ENCODE data around the gene CRIP2. TPM values are rescaled to one million over a fixed set of nuclear protein-coding genes. Genes with fewer than 3 reads are reported as not detected.

The CRIP2 gene
- total and polyA plus RNA-seq, 2 of the 4 experiments (the other 2 are of a cell fraction): 18.1 to 123 TPM

GRCh38 chr14:105425823-105426247, 48.8 kb upstream of the CRIP2 start:
- Histone ChIP-seq H2BK120ac (ENCODE audit: low read depth, low read length) (no peak overlapping the region), H3K4me3 (ENCODE audit: insufficient read depth, low read depth, low read length) (no peak overlapping the region), H2BK15ac (ENCODE audit: low read depth, low read length) (no peak overlapping the region), H2AFZ (replicated peaks; ENCODE audit: low read length, poor library complexity) (no peak overlapping the region), H4K5ac (ENCODE audit: low read depth, low read length) (no peak overlapping the region), H3K56ac (ENCODE audit: extremely low read depth, insufficient read depth, low read length) (no peak overlapping the region), H3K4me2 (ENCODE audit: low read depth, low read length) (no peak overlapping the region), H3K9ac (ENCODE audit: low read depth, low read length) (no peak overlapping the region), H3K23ac (ENCODE audit: low read depth, low read length) (no peak overlapping the region), H4K20me1 (ENCODE audit: insufficient read depth, low read length) (peaks cover 80% of the 10 kb centered on the region), H3K36me3 (ENCODE audit: control insufficient read depth, insufficient read depth, low read length) (peaks cover 17% of the 10 kb centered on the region), H4K8ac (ENCODE audit: low read depth in 2 of 2, low read length in 2 of 2) (no peak overlapping the region), H3K4me1 (ENCODE audit: control insufficient read depth, insufficient read depth, low read length) (peaks cover 9% of the 10 kb centered on the region), H3K9me3 (ENCODE audit: control insufficient read depth, insufficient read depth, low read length) (no peaks in the 10 kb centered on the region), H3K9me1 (ENCODE audit: insufficient read depth, low read length) (peaks cover 7% of the 10 kb centered on the region), H3K14ac (replicated peaks; ENCODE audit: low read depth, low read length) (no peak overlapping the region), H4K91ac (ENCODE audit: insufficient read depth, low read depth, low read length) (no peak overlapping the region), H2AK9ac (replicated peaks; ENCODE audit: low read depth, low read length, poor library complexity) (no peak overlapping the region), H3K79me1 (ENCODE audit: low read depth in 1 of 2, low read length in 2 of 2) (peaks cover 7 to 60% of the 10 kb centered on the region in 2 experiments), H3K18ac (ENCODE audit: low read depth, low read length) (no peak overlapping the region), H2BK20ac (ENCODE audit: low read depth, low read length) (no peak overlapping the region), H3K27me3 (ENCODE audit: control insufficient read depth, insufficient read depth, low read length) (no peaks in the 10 kb centered on the region), H3K27ac (ENCODE audit: insufficient read depth, low read length) (no peak overlapping the region), H2BK5ac (ENCODE audit: low read depth, low read length, poor library complexity, severe bottlenecking) (no peak overlapping the region), H3K4ac (ENCODE audit: low read depth, low read length) (no peak overlapping the region), H2AK5ac (ENCODE audit: low read depth, low read length) (no peak overlapping the region)
- dilution Hi-C loops (cut with HindIII; ENCODE audit: low sequenced_read_pairs, unreplicated experiment) (no loop called here), in situ Hi-C loops (cut with MboI; ENCODE audit: low sequenced_read_pairs) (no loop called here), intact Hi-C loops (cut with micrococcal nuclease) (no loop called here)
- ChIA-PET CTCF (no interaction called here), POLR2A (ENCODE audit: unreplicated experiment) (no interaction called here)
- 91% methylated on average over 9 of the region's 23 CpGs; no CpG with 5 or more reads in 1 of the 2 experiments for WGBS, 2 experiments (ENCODE audit: extremely low coverage in 2 of 2, insufficient read length in 1 of 2)
- DNase-seq: no peak
- TF ChIP-seq RCOR1 (IDR thresholded peaks at IDR 0.05; ENCODE audit: insufficient replicate concordance, low read length) (no peak), NFE2L2 (IDR thresholded peaks at IDR 0.05; ENCODE audit: low read depth, low read length) (no peak), CTCF (conservative IDR thresholded peaks at IDR 0.05; ENCODE audit: low read depth, low read length) (no peak), RFX5 (IDR thresholded peaks at IDR 0.05; ENCODE audit: low read depth, low read length) (no peak), BHLHE40 (IDR thresholded peaks at IDR 0.05; ENCODE audit: low read depth, low read length) (no peak), ELK1 (IDR thresholded peaks at IDR 0.05; ENCODE audit: borderline replicate concordance, low read depth, low read length) (no peak), MAFK (IDR thresholded peaks at IDR 0.05; ENCODE audit: low read depth, low read length) (no peak), MAZ (IDR thresholded peaks at IDR 0.05; ENCODE audit: borderline replicate concordance, low read depth, low read length) (no peak), CEBPB (IDR thresholded peaks at IDR 0.05; ENCODE audit: low read depth, low read length) (no peak), MXI1 (IDR thresholded peaks at IDR 0.05; ENCODE audit: borderline replicate concordance, low read depth, low read length) (no peak), CHD1 (IDR thresholded peaks at IDR 0.05; ENCODE audit: low read depth, low read length) (no peak), USF2 (IDR thresholded peaks at IDR 0.05; ENCODE audit: low read depth, low read length) (no peak), POLR2A (IDR thresholded peaks at IDR 0.05; ENCODE audit: low read depth, low read length) (no peak), SMC3 (IDR thresholded peaks at IDR 0.05; ENCODE audit: low read depth, low read length) (no peak), RAD21 (IDR thresholded peaks at IDR 0.05; ENCODE audit: low read length) (no peak), FOS (IDR thresholded peaks at IDR 0.05; ENCODE audit: low read depth, low read length) (no peak)
- ATAC-seq (ENCODE audit: low read depth): no peak
- BruUV-seq (replicated peaks): no TSS peak
